Peyer's patch (tissue), 4 donors: Measurements from ENCODE around the gene AP2A1. TPM values are rescaled to one million over a fixed set of nuclear protein-coding genes. Genes with fewer than 3 reads are reported as not detected.

Experiments used
- DNase-seq, 3 donors: peaks; one replicate each; pipeline ENCODE4 v3.0.0-alpha.2; 2017 to 2019
- H3K27ac ChIP-seq, 4 donors: fragments of 200-600 bp; sonication (generic); one replicate each; pipeline ENCODE4 v1.5.1; 2016 to 2019
- H3K27me3 ChIP-seq, 2 donors: fragments of 200-600 bp; sonication (generic); one replicate each; pipeline ENCODE4 v1.5.1; 2019
- H3K36me3 ChIP-seq, 3 donors: fragments of 200-600 bp; sonication (generic); one replicate each; pipeline ENCODE4 v1.5.1; 2016 to 2019
- H3K4me1 ChIP-seq, 4 donors: fragments of 200-600 bp; sonication (generic); one replicate each; pipeline ENCODE4 v1.5.1; 2016 to 2019
- H3K4me3 ChIP-seq, 4 donors: fragments of 200-600 bp; sonication (generic); 1 replicate in 3 of 4; 2 replicates in 1 of 4; pipeline ENCODE4 v1.5.1; 2016 to 2019; ENCODE audit warnings: mild to moderate bottlenecking in 1 of 4
- H3K9me3 ChIP-seq, 4 donors: fragments of 200-600 bp; sonication (generic); one replicate each; pipeline ENCODE4 v1.5.1; 2016 to 2019; ENCODE audit warnings: mild to moderate bottlenecking in 1 of 4
- POLR2A ChIP-seq, 2 donors: fragments of 450-650 bp; IDR thresholded peaks; one replicate each; pipeline ENCODE4 v1.5.1; 2017; ENCODE audit warnings: antibody characterized with exemption in 2 of 2, mild to moderate bottlenecking in 2 of 2, moderate library complexity in 2 of 2
- total RNA-seq, 4 donors: library from RNA; depleted of rRNA; stranded (reverse); fragments of >200 nt; gene quantifications; one replicate each; pipeline ENCODE4 v1.1.0, GENCODE V29; 2016
- TF ChIP-seq, protein P1 (sequence below), 6 experiments: fragments of 450-650 bp in 4 of 6; fragments of 200-600 bp in 2 of 6; sonication (generic) in 1 of 6; IDR thresholded peaks; one replicate each; pipeline ENCODE4 v1.5.1; 2017 to 2019; ENCODE audit warnings: antibody characterized with exemption in 6 of 6, mild to moderate bottlenecking in 3 of 6, moderate library complexity in 1 of 6

AP2A1 gene
- total RNA-seq, 4 donors from 2014 or later: 57.8 to 102 (median 85.1) TPM

DNA sequence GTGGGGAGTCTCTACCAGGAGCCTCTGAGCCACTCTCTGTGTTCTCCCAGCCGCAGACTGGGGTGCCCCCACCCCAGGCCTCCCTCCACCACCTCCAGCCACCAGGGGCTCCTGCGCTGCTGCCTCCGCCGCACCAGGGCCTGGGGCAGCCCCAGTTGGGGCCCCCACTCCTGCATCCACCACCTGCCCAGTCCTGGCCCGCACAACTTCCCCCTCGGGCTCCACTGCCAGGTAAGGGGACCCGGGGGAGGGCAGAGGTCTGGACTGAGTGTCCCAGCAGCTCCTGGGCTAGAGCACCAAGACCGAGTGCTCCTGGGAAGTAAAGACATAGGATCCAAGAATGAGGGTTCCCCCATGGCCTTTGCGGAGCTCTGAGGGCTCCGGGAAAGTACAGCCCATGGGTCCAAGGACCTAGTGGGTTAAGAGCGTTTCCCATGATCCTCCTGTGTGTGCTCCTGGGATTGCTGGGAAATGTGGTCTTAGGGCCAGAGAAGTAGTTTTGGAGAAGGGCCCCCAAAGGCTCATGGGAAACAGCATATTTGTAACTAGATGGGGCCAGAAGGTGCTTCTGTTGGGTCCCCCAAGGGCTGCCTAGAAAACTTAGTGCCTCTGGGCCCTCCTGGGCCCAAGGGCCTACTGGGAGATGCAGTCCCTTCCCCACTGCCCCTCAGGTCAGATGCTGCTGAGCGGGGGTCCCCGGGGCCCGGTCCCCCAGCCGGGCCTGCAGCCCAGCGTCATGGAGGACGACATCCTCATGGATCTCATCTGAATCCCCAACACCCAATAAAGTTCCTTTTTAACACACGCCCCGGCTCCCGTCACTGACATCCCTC lies 69.6 kb downstream of the AP2A1 start:
- H3K9me3 ChIP-seq: no peaks in the 10 kb centered on the region
- H3K4me1 ChIP-seq: no peaks in the 10 kb centered on the region
- H3K36me3 ChIP-seq: peaks cover 0 to 77% (median 0%) of the 10 kb centered on the region in 3 donors
- TF ChIP-seq POLR2A (IDR thresholded peaks at IDR 0.05): no peak
- TF ChIP-seq, protein P1, sequence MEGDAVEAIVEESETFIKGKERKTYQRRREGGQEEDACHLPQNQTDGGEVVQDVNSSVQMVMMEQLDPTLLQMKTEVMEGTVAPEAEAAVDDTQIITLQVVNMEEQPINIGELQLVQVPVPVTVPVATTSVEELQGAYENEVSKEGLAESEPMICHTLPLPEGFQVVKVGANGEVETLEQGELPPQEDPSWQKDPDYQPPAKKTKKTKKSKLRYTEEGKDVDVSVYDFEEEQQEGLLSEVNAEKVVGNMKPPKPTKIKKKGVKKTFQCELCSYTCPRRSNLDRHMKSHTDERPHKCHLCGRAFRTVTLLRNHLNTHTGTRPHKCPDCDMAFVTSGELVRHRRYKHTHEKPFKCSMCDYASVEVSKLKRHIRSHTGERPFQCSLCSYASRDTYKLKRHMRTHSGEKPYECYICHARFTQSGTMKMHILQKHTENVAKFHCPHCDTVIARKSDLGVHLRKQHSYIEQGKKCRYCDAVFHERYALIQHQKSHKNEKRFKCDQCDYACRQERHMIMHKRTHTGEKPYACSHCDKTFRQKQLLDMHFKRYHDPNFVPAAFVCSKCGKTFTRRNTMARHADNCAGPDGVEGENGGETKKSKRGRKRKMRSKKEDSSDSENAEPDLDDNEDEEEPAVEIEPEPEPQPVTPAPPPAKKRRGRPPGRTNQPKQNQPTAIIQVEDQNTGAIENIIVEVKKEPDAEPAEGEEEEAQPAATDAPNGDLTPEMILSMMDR (IDR thresholded peaks at IDR 0.05): no peak
- H3K27ac ChIP-seq: no peak overlapping the region
- no peak overlapping the region for H3K4me3 ChIP-seq
- DNase-seq: no peak
- no peaks in the 10 kb centered on the region for H3K27me3 ChIP-seq

DNA sequence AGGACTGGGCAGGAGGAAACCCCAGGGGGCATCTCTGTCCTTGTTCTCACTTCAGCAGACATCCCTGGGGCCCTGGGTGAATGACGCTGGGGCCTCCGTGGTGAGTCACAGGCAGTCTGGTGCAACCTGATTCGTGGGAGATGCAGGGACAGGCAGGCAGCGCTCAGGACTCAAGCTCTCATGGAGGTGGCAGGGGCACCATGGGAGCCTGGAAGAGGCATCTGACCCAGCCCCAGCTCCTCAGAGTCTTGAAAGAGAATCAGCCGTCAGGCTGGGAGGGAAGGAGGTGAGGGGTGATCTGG lies 70.2 kb downstream of the AP2A1 start:
- H3K4me3 ChIP-seq: no peak overlapping the region
- H3K27me3 ChIP-seq: no peaks in the 10 kb centered on the region
- no peak for DNase-seq
- H3K4me1 ChIP-seq: no peaks in the 10 kb centered on the region
- peaks cover 0 to 72% (median 0%) of the 10 kb centered on the region in 3 donors for H3K36me3 ChIP-seq
- no peak overlapping the region for H3K27ac ChIP-seq
- TF ChIP-seq, protein P1 (IDR thresholded peaks at IDR 0.05): no peak
- TF ChIP-seq POLR2A (IDR thresholded peaks at IDR 0.05): no peak
- no peaks in the 10 kb centered on the region for H3K9me3 ChIP-seq

DNA sequence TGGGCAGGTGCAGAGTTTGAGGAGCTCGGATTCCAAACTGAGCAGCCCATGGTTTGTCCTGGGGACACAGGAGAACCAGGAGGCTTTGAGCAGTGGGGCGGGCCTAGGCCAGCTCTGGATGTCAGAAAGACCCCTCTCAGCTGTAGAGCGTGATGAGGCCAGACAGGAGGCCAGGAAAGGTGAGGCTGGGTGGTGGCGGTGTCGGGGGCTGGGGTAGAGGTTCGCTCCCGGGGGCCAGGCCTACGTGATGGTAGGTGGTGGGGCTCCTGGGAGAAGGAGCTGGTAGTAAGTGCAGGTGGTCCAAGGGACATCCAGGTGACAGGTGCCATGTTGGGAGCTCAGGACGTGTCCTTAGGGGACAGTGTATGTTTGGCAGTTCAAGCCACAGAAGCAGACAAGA lies 70.6 kb downstream of the AP2A1 start:
- Histone ChIP-seq H3K27ac (no peak overlapping the region), H3K36me3 (peaks cover 0 to 67% (median 0%) of the 10 kb centered on the region in 3 donors), H3K9me3 (no peaks in the 10 kb centered on the region), H3K27me3 (no peaks in the 10 kb centered on the region), H3K4me3 (no peak overlapping the region), H3K4me1 (no peaks in the 10 kb centered on the region)
- TF ChIP-seq, protein P1 (IDR thresholded peaks at IDR 0.05): no peak
- TF ChIP-seq POLR2A (IDR thresholded peaks at IDR 0.05): no peak
- DNase-seq: no peak

DNA sequence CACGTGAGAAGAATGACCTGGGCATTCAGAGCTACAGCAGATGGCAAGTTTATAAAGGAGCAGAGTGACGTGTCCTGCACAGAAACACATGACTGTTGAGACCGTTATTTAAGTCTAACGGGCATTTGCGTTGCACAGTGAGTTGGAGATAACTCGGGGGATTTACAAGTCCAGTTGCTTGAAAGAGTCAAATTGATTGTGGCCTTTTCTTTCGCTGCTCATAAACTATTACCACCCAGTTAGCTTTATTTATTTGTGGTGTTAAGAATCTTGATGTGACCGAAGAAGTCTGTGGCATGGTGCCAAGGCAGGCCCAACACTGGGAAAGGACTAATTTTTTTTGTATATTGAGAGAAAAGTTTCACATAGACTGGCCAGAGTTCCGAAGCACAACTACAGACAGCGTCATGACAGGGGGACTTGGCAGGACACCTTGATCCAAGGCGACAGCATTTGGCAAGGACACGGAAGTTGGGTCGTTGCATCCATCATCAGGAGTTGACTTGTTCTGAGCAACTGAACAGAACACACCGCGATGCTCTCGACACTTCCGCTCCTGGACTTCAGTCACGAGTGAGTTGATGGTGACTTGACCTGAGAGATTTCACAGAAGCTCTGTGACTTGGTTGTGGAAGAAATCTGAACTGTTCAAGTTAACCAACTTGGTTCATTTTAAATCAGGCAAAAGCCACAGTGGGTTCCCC lies 72.2 kb downstream of the AP2A1 start:
- Histone ChIP-seq H3K4me3 (no peak overlapping the region), H3K27ac (no peak overlapping the region), H3K36me3 (peaks cover 0 to 52% (median 0%) of the 10 kb centered on the region in 3 donors), H3K27me3 (no peaks in the 10 kb centered on the region), H3K9me3 (no peaks in the 10 kb centered on the region), H3K4me1 (no peaks in the 10 kb centered on the region)
- DNase-seq: no peak
- no peak for TF ChIP-seq POLR2A (IDR thresholded peaks at IDR 0.05)
- TF ChIP-seq, protein P1 (IDR thresholded peaks at IDR 0.05): no peak

DNA sequence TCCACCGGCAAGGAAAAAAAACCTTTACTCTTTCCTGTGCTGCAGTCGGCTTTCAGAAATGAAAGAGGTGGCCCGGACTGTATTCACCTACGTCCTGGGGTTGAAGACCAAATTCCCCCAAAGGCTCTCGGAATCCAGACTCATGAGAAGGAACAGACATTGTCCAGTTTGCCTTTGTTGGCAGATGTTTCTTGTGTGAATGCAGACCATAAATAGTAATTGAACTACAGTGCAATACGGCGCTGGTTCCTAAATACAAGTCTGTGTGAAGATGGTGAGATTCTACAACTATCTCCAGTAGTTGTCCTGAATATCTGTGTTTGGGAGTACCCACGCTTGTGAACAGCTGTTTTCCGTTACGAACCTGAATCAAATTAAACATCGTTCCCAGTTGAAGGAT lies 72.9 kb downstream of the AP2A1 start:
- Histone ChIP-seq H3K9me3 (no peaks in the 10 kb centered on the region), H3K4me1 (no peaks in the 10 kb centered on the region), H3K4me3 (no peak overlapping the region), H3K36me3 (peaks cover 0 to 45% (median 0%) of the 10 kb centered on the region in 3 donors), H3K27ac (no peak overlapping the region), H3K27me3 (no peaks in the 10 kb centered on the region)
- no peak for TF ChIP-seq POLR2A (IDR thresholded peaks at IDR 0.05)
- TF ChIP-seq, protein P1 (IDR thresholded peaks at IDR 0.05): no peak
- DNase-seq: no peak
